Prostate gland (tissue), 2 donors: ENCODE measurements around the gene NCF2.

ENCODE experiments used
- POLR2AphosphoS5 ChIP-seq: sonication (generic); formaldehyde crosslinking; IDR thresholded peaks from one replicate; pipeline ENCODE4 v1.6.1; 2017; ENCODE audit warnings: antibody characterized with exemption
- TF ChIP-seq, protein P1 (sequence below), 4 experiments: fragments of 200-600 bp in 2 of 4; fragments of 450-650 bp in 2 of 4; sonication (generic) in 2 of 4; IDR thresholded peaks; 1 replicate in 3 of 4; 2 replicates in 1 of 4; pipeline ENCODE4 v1.5.1; 2016 to 2019; ENCODE audit warnings: antibody characterized with exemption in 4 of 4, mild to moderate bottlenecking in 2 of 4, moderate library complexity in 2 of 4

DNA sequence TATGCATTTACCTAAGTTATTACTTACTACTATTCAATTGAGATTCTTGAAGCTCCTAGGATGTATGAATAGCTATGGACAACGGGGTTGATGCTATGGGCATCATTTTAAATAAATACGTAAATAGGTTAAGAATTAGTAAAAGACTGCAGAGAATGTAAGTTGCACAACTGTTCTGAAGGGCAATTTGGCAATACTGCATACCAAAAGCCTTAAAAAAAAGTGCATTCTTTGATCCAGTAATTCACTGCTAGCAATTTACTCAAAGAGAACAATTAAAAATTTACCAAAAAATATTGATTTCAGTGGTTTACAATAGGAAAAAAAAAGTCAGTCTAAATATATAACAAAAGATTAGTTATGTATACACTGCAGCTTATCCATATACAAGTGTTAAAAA is 41.9 kb upstream of the NCF2 start:
- TF ChIP-seq, protein P1, sequence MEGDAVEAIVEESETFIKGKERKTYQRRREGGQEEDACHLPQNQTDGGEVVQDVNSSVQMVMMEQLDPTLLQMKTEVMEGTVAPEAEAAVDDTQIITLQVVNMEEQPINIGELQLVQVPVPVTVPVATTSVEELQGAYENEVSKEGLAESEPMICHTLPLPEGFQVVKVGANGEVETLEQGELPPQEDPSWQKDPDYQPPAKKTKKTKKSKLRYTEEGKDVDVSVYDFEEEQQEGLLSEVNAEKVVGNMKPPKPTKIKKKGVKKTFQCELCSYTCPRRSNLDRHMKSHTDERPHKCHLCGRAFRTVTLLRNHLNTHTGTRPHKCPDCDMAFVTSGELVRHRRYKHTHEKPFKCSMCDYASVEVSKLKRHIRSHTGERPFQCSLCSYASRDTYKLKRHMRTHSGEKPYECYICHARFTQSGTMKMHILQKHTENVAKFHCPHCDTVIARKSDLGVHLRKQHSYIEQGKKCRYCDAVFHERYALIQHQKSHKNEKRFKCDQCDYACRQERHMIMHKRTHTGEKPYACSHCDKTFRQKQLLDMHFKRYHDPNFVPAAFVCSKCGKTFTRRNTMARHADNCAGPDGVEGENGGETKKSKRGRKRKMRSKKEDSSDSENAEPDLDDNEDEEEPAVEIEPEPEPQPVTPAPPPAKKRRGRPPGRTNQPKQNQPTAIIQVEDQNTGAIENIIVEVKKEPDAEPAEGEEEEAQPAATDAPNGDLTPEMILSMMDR (IDR thresholded peaks at IDR 0.05) = no peak
- no peak for TF ChIP-seq POLR2AphosphoS5
